HPDE6-E6E7 (cell line): ENCODE results near the gene AAK1.

Experiments
- DNase-seq: peaks from one replicate; pipeline ENCODE4 v3.0.0; 2011; ENCODE audit warnings: missing footprints; ENCODE audit errors: extremely low spot score

AAK1 gene

DNA sequence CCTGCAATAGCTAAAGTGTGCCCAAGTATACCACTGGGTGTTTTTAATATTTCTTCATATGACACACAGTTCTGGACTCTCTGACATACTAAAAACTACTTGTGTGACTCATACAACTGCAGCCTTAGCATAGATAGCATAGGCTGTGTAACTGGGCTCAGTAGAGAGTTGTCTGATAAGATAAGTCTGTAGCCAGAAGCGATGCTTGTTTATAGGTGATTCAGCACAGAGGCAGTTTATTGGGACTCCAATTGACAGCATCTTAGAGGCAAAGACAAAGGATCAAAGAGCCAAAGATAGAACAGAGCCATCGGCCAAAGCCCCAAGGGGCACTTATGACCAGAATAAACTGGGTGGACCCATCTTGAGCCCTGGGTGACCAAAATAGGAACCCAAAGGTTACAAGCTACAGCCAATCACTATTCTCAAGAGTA lies 42.3 kb downstream of the AAK1 start:
- peak; percentile 33 for DNase-seq

- no peak for DNase-seq
Observed at GRCh38 chr2:69600425-69600824, 43.1 kb downstream of the AAK1 start.

DNA sequence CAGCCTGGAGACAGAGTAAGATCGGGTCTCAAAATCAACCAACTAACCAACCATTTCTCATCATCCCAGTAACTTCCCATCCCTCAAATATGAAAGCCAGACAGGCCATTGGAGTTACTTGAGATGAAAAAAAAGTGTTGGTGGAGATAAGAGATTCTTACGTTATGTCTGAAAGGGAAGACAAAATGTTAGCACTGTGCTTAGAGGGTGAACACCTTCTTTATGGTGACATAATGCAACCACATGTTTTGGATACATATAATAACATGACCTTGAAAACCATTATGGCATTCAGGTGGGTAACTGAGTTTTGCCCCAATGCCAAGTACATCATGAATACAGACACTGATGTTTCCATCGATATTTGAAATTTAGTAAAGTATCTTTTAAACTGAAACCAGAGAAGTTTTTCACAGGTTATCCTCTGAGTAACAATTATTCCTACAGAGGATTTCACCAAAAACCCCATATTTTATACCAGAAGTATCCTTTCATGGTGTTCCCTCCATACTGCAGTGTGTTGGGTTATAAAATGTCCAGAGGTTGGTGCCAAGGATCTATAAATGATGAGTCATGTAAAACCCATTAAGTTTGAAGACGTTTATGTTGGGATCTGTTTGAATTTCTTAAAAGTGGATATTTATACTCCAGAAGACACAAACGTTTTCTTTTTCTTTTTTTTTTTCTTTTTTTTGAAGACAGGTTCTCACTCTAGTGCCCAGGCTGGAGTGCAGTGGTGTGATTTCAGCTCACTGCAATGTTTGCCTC lies 45.5 kb downstream of the AAK1 start:
- no peak for DNase-seq

GRCh38 chr2:69597105-69597504 lies 46.4 kb downstream of the AAK1 start:
- DNase-seq = no peak

DNA sequence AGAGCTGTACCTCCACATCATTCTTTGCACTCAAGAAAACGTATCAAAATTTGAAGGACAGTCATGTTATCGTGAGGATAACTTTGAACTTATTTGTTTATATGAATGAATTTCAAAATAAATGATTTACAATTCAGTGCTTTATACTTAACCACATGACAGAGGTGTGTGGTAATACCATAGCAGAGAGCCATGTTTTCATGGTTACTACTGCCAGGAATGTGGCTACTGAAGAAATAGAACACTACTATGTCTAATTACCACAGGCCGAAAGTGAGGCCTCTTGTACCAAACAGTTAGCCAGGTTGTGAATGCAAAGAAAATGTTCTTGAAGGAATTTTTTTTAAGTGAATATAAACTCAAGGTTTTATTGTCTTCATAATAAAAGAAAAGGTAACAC lies 49.2 kb downstream of the AAK1 start:
- no peak for DNase-seq

GRCh38 chr2:69592511-69592910 lies 51.0 kb downstream of the AAK1 start:
- no peak for DNase-seq

GRCh38 chr2:69589973-69590652 lies 53.4 kb downstream of the AAK1 start:
- no peak for DNase-seq

DNA sequence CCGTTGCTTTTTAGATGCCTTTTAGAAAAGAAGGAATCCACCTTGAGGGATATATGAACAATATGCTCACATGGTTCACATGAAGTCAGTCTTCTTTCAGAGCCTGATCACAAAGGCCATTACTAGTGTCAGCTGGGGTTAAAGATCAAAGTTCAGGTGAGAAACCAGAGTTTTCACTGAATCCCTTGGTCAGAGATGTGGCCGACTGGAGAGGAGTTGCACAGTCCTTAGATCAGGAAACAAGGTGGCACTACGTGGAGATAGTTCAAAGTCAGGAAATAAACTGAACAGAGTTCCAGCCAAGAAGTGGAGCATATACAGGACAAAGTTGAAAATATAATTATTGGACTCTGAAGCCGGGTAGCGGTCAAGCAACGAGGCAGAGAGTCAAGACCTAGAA lies 54.6 kb downstream of the AAK1 start:
- no peak for DNase-seq

DNA sequence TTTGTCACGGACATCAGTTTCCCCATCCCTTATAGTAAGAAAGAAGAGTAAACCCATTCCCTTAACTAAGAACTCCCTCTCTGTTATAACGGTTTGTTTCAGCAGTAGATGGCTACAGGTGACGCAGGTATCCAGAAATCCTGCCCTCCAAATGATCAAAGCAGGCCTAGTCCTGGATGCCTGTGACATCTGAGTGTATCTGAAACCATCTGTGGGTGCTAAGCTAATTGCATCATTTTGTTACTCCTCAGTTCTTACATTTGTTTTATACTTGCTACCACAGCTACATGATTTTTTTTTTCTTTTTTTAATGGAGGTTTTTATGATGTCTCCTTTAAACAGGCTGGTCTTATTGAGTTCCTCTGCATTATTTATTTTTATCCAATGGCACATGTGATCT lies 55.1 kb downstream of the AAK1 start:
- DNase-seq = no peak

- DNase-seq = no peak
Observed at GRCh38 chr2:69585855-69586555, 57.5 kb downstream of the AAK1 start.

DNA sequence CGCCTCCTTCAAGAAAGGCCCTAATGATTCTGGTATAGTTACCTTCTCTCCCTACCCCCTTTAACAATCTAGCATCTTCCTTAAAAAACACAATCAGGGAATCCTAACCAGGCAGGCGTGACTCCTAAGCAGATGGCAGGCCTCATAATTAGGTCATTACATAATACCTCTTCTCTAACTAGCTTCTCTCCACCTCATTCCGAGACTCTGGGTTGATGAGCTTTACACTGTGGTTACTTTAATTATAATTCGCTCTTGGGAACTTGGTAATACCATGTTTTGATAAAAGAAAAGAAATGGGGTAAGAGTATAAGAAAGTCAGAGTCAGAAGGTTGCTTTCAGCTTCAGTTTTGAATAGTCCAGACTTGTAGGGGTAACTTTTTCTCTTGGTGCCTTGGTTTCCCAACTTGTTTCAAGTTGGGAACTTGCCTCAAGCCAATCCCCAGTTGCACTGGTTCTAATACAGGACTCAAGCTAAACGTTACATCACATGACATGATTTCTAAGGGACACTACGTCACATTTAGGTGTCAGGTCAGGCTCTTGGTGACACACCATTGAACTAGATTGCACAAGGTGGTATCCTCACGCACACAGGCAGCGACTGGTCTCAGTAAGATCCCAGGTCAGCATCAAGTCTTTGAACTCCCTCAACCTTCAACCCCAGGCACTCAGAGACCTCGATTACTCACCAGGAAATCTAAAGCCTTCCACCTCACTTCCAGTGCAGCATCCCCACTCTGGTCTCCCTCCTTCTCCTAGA lies 59.2 kb downstream of the AAK1 start:
- no peak for DNase-seq

DNA sequence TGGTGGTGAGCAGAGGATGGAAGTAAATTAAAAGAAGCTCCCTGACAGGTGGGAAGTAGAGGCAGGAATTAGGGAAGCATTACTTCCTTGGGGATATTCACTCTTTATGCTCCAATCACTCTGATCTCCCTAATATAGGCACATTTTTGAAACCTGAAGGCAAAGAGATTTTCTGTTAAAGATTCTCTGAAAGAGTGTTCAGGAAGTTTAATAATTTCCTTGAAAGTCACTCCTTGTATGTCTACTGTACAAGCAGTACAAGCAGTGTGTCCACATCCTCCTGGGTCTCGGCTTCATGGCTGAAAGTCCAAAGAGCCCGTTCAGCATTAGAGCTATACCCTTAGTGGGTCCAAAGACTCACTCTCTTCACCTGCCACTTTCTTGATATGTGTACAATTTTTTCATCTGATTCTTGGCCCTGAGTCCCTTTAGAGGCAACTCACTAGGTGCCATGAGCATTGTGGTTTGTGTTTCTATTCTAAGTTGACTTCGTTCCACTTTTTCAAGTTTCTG lies 60.2 kb downstream of the AAK1 start:
- DNase-seq = no peak

DNA sequence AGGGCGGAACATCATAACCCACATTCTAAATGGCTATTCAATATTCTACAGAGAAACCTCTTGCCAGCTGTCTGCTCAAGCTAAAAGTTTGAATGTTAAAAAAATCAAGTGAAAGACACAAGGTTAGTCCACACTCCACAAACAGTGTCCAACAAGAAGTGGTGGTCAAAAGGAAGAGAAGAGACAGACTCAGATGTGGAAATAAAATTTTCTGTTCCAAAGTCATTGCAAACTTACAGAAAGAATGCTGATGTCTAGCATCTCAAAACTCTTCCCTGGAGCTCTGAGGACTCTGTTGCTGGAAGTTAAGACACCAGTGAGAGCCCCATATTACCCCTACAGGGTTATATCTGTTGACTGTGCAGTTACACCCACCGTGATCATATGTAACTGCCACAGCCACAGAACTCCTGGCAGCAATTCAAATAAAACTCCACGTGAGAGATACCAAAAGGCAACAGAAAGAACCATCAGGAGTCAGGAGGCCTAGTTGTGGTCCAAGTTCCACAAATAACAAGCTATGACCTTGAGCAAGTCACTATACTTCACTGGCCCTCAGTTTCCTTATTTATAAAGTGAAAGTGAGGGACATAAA lies 60.9 kb downstream of the AAK1 start:
- DNase-seq = no peak

DNA sequence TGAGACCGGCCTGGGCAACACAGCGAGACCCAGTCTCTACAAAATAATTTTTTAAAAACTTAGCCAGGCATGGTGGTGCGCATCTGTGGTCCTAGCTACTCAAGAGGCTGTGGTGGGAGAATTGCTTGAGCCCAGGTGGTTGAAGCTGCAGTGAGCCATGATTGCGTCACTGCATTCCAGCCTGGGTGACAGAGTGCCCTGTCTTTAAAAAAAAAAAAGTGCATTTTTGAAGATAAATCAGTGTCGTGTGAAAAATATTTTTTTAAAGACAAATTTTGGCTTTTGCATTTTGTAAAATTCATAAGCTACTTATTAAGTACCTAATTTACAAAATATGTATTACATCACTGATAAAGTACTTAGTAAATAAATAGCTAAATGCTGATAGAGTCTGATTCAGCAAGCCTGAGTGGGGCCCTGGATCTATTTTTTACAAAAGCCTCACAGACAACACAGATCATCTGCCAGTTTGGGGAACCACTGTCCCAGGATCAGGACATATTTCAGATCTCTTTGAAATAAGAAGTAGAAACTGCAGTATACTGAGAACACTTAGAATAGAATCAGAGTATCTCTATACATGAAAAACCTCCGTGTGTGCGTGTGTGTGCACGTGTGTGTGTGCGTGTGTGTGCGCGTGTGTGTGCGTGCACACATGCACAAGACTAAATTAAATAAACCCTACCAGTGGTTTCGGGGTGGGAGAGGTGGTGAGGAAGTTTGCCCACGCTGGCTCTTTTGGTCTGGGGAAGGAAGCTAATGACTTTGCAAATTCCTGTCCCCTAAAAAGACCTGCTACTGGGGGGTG lies 61.6 kb downstream of the AAK1 start:
- no peak for DNase-seq

DNA sequence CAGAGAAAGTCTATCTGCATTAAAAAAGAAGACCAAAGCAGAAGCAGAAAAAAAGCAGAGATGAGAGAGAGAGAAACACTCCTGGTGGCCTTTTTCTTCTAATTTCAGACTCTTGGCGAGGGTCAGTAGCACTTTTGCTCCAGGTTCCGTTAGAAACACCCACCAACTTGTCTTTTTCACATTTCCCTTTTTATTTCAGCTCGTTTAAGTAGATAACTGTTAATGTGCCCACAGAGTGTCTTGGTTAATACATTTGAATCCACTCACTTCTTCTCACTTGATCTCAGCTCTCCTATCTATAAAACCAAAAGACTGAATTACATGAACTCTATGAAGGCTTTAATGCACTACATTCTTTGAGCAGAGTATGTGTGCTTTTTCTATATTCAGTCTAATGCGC lies 63.1 kb downstream of the AAK1 start:
- DNase-seq = no peak

GRCh38 chr2:69579536-69579935 lies 64.0 kb downstream of the AAK1 start:
- DNase-seq = no peak

GRCh38 chr2:69578198-69578540 lies 65.4 kb downstream of the AAK1 start:
- DNase-seq = no peak

GRCh38 chr2:69577467-69578197 lies 65.9 kb downstream of the AAK1 start:
- no peak for DNase-seq

DNA sequence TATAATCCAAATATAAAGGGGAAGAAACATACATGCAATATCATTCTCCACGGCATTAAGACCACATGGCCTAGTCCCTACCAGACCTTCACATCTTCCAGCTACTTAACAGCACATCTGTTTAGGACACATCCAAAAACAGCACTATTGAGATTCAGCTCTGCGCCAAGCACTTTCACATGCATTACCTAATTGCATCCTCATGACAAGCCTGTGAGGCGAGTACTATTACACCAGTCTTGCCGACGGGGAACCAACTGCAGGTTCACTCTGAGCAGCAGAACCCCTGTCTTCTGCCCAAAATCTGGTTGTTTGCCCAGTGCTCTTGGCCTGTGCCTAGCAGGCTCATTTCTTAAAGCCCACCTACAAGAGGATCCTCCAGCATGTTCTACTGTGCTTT lies 66.7 kb downstream of the AAK1 start:
- no peak for DNase-seq

DNA sequence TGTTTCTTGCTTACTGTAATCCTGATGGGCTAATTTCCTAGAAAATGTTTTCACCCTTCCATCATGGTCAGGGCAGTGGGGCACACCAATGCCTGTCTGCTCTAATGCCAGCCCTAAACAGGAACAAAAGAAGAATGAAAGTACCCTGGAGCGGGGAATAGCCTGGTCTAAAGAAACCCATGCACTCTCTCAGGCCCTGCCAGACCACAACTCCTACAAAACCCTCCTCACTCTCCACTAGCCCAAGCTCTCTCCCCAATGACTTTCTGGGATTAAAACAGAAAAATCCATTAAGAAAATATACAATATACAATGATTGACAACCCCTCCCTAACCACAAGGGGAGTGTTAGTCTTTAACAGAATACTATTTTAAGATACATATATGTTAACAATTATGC lies 67.6 kb downstream of the AAK1 start:
- DNase-seq = no peak
